C4-2B (cell line): ENCODE measurements around the gene PRB2.
"Not testable (repeated sequence)": the region's sequence is repeated elsewhere in the genome, so short reads cannot be mapped to it uniquely, and the experiment has no call there.

Source experiments
- H3K27ac ChIP-seq: fragments of 450-650 bp; 2 replicates; pipeline ENCODE4 v1.5.1; 2017
- ZFX ChIP-seq: fragments of 450-650 bp; IDR thresholded peaks from 2 replicates; pipeline ENCODE4 v1.6.1; 2017
- TF ChIP-seq, protein P1 (sequence below): fragments of 450-650 bp; conservative IDR thresholded peaks from 2 replicates; pipeline ENCODE4 v1.5.1; 2017; ENCODE audit warnings: mild to moderate bottlenecking

PRB2 gene

GRCh38 chr12:11395467-11395866, at the start of gene PRB2:
PRB2 (minus strand) TSS chr12:11395567; CDS start chr12:11395529, 38 bp downstream.
- H3K27ac ChIP-seq = not testable (repeated sequence)

DNA sequence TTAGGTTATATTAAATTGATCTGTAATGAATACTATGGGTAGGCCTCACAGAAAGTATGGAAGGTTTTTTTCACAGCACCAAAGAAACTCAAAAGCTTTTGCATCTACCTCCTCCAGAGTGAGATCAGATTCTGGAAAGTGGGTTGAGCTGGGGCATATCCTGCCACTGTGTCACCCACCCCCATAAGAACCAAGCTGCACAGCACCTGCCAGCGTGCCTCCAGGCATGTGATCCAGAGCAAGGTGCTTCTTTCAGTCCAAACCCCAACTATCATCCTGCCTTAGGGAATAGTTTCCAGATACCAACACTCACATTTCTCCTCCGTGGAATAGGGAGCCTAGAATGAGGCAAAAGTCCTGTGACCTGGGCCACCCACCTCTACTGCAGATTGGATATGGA, 42.6 kb upstream of the PRB2 start:
- TF ChIP-seq, protein P1, sequence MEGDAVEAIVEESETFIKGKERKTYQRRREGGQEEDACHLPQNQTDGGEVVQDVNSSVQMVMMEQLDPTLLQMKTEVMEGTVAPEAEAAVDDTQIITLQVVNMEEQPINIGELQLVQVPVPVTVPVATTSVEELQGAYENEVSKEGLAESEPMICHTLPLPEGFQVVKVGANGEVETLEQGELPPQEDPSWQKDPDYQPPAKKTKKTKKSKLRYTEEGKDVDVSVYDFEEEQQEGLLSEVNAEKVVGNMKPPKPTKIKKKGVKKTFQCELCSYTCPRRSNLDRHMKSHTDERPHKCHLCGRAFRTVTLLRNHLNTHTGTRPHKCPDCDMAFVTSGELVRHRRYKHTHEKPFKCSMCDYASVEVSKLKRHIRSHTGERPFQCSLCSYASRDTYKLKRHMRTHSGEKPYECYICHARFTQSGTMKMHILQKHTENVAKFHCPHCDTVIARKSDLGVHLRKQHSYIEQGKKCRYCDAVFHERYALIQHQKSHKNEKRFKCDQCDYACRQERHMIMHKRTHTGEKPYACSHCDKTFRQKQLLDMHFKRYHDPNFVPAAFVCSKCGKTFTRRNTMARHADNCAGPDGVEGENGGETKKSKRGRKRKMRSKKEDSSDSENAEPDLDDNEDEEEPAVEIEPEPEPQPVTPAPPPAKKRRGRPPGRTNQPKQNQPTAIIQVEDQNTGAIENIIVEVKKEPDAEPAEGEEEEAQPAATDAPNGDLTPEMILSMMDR = no peak
- TF ChIP-seq ZFX = no peak
- no peak overlapping the region for H3K27ac ChIP-seq

- TF ChIP-seq ZFX = no peak
- TF ChIP-seq, protein P1 = no peak
- H3K27ac ChIP-seq = no peak overlapping the region
Measured at GRCh38 chr12:11433664-11434063, 38.3 kb upstream of the PRB2 start.

DNA sequence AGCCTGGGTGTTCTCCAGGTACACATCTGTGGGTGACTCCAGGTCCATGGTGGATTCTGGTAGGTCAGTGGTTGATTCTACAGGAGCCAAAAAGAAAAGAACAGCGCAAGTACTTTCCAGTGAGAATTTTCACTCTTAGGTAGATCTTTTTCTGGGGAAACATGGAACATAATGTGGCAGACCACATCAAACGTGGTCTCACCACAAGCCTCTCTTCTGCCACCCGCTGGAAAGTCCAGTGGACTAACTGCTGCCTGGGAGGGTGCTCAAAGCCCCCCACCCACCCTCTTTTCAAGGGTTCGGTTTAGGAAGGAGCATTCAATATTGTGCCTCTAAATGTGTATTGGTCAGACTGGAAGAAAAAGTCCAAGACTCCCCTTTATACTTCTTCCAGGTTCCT, 36.1 kb upstream of the PRB2 start:
- TF ChIP-seq, protein P1 = no peak
- TF ChIP-seq ZFX = no peak
- H3K27ac ChIP-seq = no peak overlapping the region

GRCh38 chr12:11427341-11427740, 32.0 kb upstream of the PRB2 start:
- TF ChIP-seq, protein P1 = no peak
- no peak for TF ChIP-seq ZFX
- H3K27ac ChIP-seq = no peak overlapping the region

DNA sequence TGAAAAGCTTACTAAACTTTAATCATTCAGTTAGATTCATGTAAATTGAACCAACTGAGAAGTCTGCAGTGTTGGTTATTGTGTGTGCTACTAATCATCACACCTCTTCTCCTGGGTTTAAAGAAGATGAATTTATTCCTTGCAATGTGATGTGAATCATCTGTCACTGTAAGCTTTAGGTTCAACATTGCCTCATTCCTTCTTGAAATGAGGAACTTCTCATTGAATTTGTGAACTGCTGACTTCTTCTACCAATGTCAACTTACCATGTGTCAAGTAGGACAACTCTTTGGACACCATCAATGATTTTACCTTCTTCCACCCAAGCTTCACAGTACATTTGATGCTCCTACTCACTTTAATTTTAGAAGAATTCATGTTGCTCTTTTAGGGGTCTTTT, 17.4 kb upstream of the PRB2 start:
- TF ChIP-seq ZFX = no peak
- TF ChIP-seq, protein P1 = no peak
- H3K27ac ChIP-seq = no peak overlapping the region

GRCh38 chr12:11408096-11408495, 12.7 kb upstream of the PRB2 start:
- no peak overlapping the region for H3K27ac ChIP-seq
- no peak for TF ChIP-seq ZFX
- TF ChIP-seq, protein P1 = no peak

DNA sequence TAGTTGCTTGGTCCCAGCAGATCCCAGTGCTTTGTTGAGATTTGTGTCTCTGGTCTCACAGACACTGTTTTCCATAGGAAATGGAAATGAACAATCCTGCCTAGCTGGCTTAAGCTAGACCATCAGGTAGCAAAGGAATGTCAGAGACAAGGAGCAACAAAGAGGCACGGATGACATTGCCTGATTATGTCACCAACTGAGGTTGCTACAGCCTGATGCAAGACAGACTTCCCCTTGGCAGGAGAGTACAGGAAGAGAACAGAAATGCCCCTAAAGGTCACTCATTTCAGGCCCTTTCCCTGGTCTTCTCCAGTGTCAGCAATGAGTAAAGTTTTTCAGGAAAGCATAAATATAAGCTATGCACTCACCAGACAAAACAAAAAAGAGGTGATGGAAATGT, 2.0 kb upstream of the PRB2 start:
- no peak for TF ChIP-seq ZFX
- TF ChIP-seq, protein P1 = no peak
- H3K27ac ChIP-seq = no peak overlapping the region

DNA sequence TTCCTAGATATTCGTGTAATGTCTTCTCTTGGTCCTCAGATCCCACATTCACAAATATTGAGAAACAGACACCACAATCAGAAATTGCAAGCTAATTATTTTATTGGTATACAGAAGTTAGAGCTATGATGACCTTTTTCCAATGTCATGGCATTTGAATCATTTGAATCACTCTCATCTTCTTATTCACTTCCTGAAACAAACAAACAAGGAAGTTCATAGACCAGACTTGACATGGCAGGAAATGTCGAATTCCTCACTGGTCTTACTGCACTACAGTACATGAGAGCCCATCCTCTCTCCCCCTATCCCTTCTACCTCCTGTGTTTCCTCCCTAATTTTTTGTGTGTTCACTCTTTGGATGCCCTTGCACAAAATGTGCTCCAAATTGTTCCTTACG, 3.9 kb downstream of the PRB2 start:
- H3K27ac ChIP-seq = not testable (repeated sequence)

DNA sequence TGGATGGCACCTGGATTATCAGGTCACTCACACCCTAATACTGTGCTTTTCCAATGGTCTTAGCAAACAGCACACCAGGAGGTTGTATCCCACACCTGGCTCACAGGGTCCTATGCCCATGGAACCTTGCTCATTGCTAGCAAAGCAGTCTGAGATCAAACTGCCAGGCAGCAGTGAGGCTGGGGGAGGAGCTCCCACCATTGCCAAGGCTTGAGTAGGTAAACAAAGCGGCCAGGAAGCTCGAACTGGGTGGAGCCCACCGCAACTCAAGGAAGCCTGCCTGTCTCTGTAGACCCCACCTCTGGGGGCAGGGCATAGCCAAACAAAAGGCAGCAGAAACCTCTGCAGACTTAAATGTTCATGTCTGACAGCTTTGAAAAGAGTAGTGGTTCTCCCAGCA, 17.9 kb downstream of the PRB2 start:
- not testable (repeated sequence) for H3K27ac ChIP-seq
